Adrenal gland (tissue), 12 donors: ENCODE results near the gene DOCK3. TPM values are rescaled to one million over a fixed set of nuclear protein-coding genes. Genes with fewer than 3 reads are reported as not detected.
"Not testable (repeated sequence)": the region's sequence is repeated elsewhere in the genome, so short reads cannot be mapped to it uniquely, and the experiment has no call there.

Experiments
- DNase-seq, 7 donors: peaks; one replicate each; pipeline ENCODE4 v3.0.0-alpha.2; 2019 to 2020
- H3K27ac ChIP-seq, 5 donors: fragments of 200-600 bp; sonication (generic) in 4 of 5; 1 replicate in 3 of 5; 2 replicates in 2 of 5; pipeline versions ENCODE4 v1.5.1 to v1.8.0; 2016 to 2020; ENCODE audit warnings: mild to moderate bottlenecking in 1 of 5
- H3K27me3 ChIP-seq: fragments of 200-600 bp; 2 replicates; pipeline ENCODE4 v1.8.0; 2021
- H3K36me3 ChIP-seq, 2 donors: fragments of 200-600 bp; replicated peaks in 1 of 2; 1 replicate in 1 of 2; 2 replicates in 1 of 2; pipeline versions ENCODE4 v1.5.1 to v1.8.0; 2018 to 2022
- H3K4me1 ChIP-seq, 2 donors: fragments of 200-600 bp; replicated peaks in 1 of 2; 1 replicate in 1 of 2; 2 replicates in 1 of 2; pipeline versions ENCODE4 v1.5.1 to v1.8.0; 2018 to 2021
- H3K4me3 ChIP-seq, 4 donors: fragments of 200-600 bp; sonication (generic) in 3 of 4; one replicate each; pipeline ENCODE4 v1.5.1; 2016 to 2018
- H3K9me3 ChIP-seq, 3 donors: fragments of 200-600 bp; sonication (generic) in 1 of 3; replicated peaks in 1 of 3; 1 replicate in 2 of 3; 2 replicates in 1 of 3; pipeline versions ENCODE4 v1.5.1 to v1.8.0; 2016 to 2021
- CTCF ChIP-seq, 6 experiments: fragments of 450-650 bp in 4 of 6; fragments of 200-600 bp in 2 of 6; sonication (generic) in 1 of 6; IDR thresholded peaks; 1 replicate in 5 of 6; 2 replicates in 1 of 6; pipeline versions ENCODE4 v1.5.1 to v1.8.0; 2016 to 2021; ENCODE audit warnings: antibody characterized with exemption in 6 of 6, mild to moderate bottlenecking in 2 of 6, moderate library complexity in 1 of 6
- POLR2A ChIP-seq, 2 donors: fragments of 450-650 bp; IDR thresholded peaks; one replicate each; pipeline ENCODE4 v1.6.1; 2017; ENCODE audit warnings: antibody characterized with exemption in 2 of 2, mild to moderate bottlenecking in 2 of 2, moderate library complexity in 1 of 2
- WGBS, 4 donors: extraction: QIAGEN DNeasy Blood & Tissue Kit in 2 of 4; methylation state at CpG; one replicate each; pipeline versions ENCODE4 v1.1.5 to v1.1.7; 2013 to 2017; 5-methylcytosine and 5-hydroxymethylcytosine counted together
- intact Hi-C, 2 donors: fragments of 100-400 bp; cut with DNase I; formaldehyde crosslinking; loops; one replicate each; pipeline versions ENCODE4 v1.14.1 to v1.15.0; 2022 to 2023
- polyA plus RNA-seq, 3 donors: library from polyadenylated mRNA; stranded (reverse); fragments of 200-250 nt in 2 of 3; fragments of 350-450 nt in 1 of 3; fragmentation: Illumina TruSeq in 1 of 3; extraction: RNeasy Lipid Tissue Mini Kit (QIAGEN cat#74804) in 1 of 3; gene quantifications; one replicate each; pipeline ENCODE4 v1.2.3, GENCODE V29; 2013 to 2014
- total RNA-seq, 9 donors: library from RNA; depleted of rRNA in 4 of 9; stranded (reverse); fragments of >200 nt in 4 of 9; fragments of 120-200 nt in 1 of 9; fragmentation: NEBNext Ultra II Directional in 1 of 9; extraction: Animal tissue kit (Norgen Biotek cat#: 25700) in 1 of 9; gene quantifications; one replicate each; pipeline versions ENCODE4 v1.1.0 to v1.2.4, GENCODE V29; 2013 to 2023
- donor health status: healthy with polysubstance abuse.
- donor health status: Bipolar disorder and iron deficiency.
- donor health status: DM: yes; HTN: yes; CAD: no.
- donor health status: DM: no; HTN: no; CAD: no.
- donor health status: DM: no; HTN: no; CAD: no.
- donor health status: DM: yes; HTN: yes; CAD: no.

DOCK3 gene
- total and polyA plus RNA-seq, 12 donors = 0.72 to 8.6 (median 2.9) TPM

GRCh38 chr3:50930371-50931208, 255.9 kb downstream of the DOCK3 start:
- TF ChIP-seq CTCF (IDR thresholded peaks at IDR 0.05) = no peak
- WGBS, 4 donors = 77 to 91% (median 89%) methylated on average over 5 to 20 of the region's 20 CpGs

GRCh38 chr3:50932918-50933317, 258.2 kb downstream of the DOCK3 start:
- H3K4me3 ChIP-seq, H3K36me3 ChIP-seq, H3K27ac ChIP-seq, intact Hi-C loops, H3K9me3 ChIP-seq, H3K27me3 ChIP-seq, DNase-seq, H3K4me1 ChIP-seq: not testable (repeated sequence)
- 72 to 76% (median 73%) methylated on average over 2 of the region's 2 CpGs for WGBS, 4 donors

More at GRCh38 chr3:50930371-50931208, 255.9 kb downstream of the DOCK3 start:
- Histone ChIP-seq H3K9me3 (no peaks in the 10 kb centered on the region), H3K4me3 (no peak overlapping the region), H3K27me3 (no peaks in the 10 kb centered on the region), H3K36me3 (no peaks in the 10 kb centered on the region), H3K4me1 (no peaks in the 10 kb centered on the region), H3K27ac (no peak overlapping the region)
- intact Hi-C loops = no loop called here
- no peak for DNase-seq

GRCh38 chr3:50936389-50936788, 261.7 kb downstream of the DOCK3 start:
- intact Hi-C loops = no loop called here
- no peak for DNase-seq
- Histone ChIP-seq H3K36me3 (no peaks in the 10 kb centered on the region), H3K4me1 (no peaks in the 10 kb centered on the region), H3K27me3 (no peaks in the 10 kb centered on the region), H3K4me3 (no peak overlapping the region), H3K9me3 (no peaks in the 10 kb centered on the region), H3K27ac (no peak overlapping the region)
- WGBS, 4 donors = 87 to 99% (median 91%) methylated on average over 2 of the region's 2 CpGs
- TF ChIP-seq POLR2A (IDR thresholded peaks at IDR 0.05) (no peak), CTCF (IDR thresholded peaks at IDR 0.05) (no peak)

GRCh38 chr3:50947419-50947818, 272.7 kb downstream of the DOCK3 start:
- no peak overlapping the region for H3K27ac ChIP-seq
- no peaks in the 10 kb centered on the region for H3K9me3 ChIP-seq
- no peak for DNase-seq
- no peaks in the 10 kb centered on the region for H3K36me3 ChIP-seq
- no peak overlapping the region for H3K4me3 ChIP-seq
- H3K4me1 ChIP-seq = no peaks in the 10 kb centered on the region
- 86 to 93% (median 90%) methylated on average over 2 of the region's 2 CpGs for WGBS, 4 donors
- no peaks in the 10 kb centered on the region for H3K27me3 ChIP-seq
- TF ChIP-seq CTCF (IDR thresholded peaks at IDR 0.05) = no peak
- no peak for TF ChIP-seq POLR2A (IDR thresholded peaks at IDR 0.05)
- intact Hi-C loops = no loop called here

DNA sequence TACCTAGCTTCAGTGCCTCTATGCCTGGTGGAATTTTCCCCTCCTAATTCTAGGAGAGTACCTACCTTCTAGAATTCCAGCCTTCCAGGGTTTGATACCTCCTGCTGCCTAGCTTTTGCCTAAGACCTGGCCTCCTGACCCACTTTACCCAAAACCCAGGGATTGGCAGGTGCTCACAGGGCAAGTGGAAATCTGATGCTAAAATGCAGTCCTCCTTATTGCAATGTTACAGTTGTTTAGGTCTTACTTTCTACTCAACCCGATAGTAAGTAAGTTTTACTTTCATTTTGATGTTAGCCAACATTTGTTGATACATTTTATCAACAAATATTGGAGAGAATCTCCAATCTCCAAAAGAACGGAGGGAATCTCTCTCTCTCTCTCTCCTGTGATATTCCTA, 275.9 kb downstream of the DOCK3 start:
- H3K27ac ChIP-seq = no peak overlapping the region

More for the DNA sequence above, 275.9 kb downstream of the DOCK3 start:
- Histone ChIP-seq H3K4me3 (peak overlapping the region in 1 of 4 donors; percentile 36), H3K4me1 (no peaks in the 10 kb centered on the region), H3K36me3 (no peaks in the 10 kb centered on the region), H3K9me3 (no peaks in the 10 kb centered on the region), H3K27me3 (no peaks in the 10 kb centered on the region)
- no peak for DNase-seq
- WGBS, 4 donors = 32 to 50% (median 40%) methylated on average over 2 of the region's 2 CpGs
- intact Hi-C loops = no loop called here
- TF ChIP-seq CTCF (IDR thresholded peaks at IDR 0.05) = no peak
- TF ChIP-seq POLR2A (IDR thresholded peaks at IDR 0.05) = no peak
